Activated CD8-positive, alpha-beta memory T cell treated with anti-CD3 and anti-CD28 coated beads, Interleukin-2, amount 50 U/mL, for 24 hours (primary cell): Measurements from ENCODE around the gene IGLL5.

ENCODE experiments used
- DNase-seq: peaks from one replicate; pipeline ENCODE4 v3.0.0-alpha.2; 2020; ENCODE audit errors: extremely low read depth

IGLL5 gene

GRCh38 chr22:22863001-22863400 lies 24.6 kb upstream of the IGLL5 start:
- DNase-seq, result no peak

- no peak for DNase-seq
These were observed 22.1 kb upstream of the IGLL5 start for GRCh38 chr22:22865311-22866072.

- no peak for DNase-seq
These were observed 21.1 kb upstream of the IGLL5 start for GRCh38 chr22:22866381-22867111.

- no peak for DNase-seq
These were observed 19.5 kb upstream of the IGLL5 start for GRCh38 chr22:22867996-22868715.

- no peak for DNase-seq
These were observed 16.8 kb upstream of the IGLL5 start for GRCh38 chr22:22870577-22871404.

- no peak for DNase-seq
These were observed 15.9 kb upstream of the IGLL5 start for GRCh38 chr22:22871536-22872278.

GRCh38 chr22:22872722-22873708 lies 14.6 kb upstream of the IGLL5 start:
- DNase-seq, result no peak

GRCh38 chr22:22877523-22878210 lies 9.9 kb upstream of the IGLL5 start:
- DNase-seq, result peak; percentile 39

GRCh38 chr22:22878211-22878570 lies 9.4 kb upstream of the IGLL5 start:
- DNase-seq, result no peak

- no peak for DNase-seq
These were observed 8.6 kb upstream of the IGLL5 start for GRCh38 chr22:22878801-22879674.

GRCh38 chr22:22879675-22880155 lies 7.9 kb upstream of the IGLL5 start:
- no peak for DNase-seq

- DNase-seq, result no peak
These were observed 7.0 kb upstream of the IGLL5 start for GRCh38 chr22:22880645-22881044.

GRCh38 chr22:22881116-22882000 lies 6.3 kb upstream of the IGLL5 start:
- no peak for DNase-seq

GRCh38 chr22:22882033-22882717 lies 5.4 kb upstream of the IGLL5 start:
- no peak for DNase-seq

- DNase-seq, result no peak
These were observed 4.4 kb upstream of the IGLL5 start for GRCh38 chr22:22883090-22883727.
